ENCODE results near the gene AGPS. TPM values are rescaled to one million over a fixed set of nuclear protein-coding genes. Genes with fewer than 3 reads are reported as not detected.
"Not testable (repeated sequence)": the region's sequence is repeated elsewhere in the genome, so short reads cannot be mapped to it uniquely, and the experiment has no call there.

AGPS gene
- polyA plus RNA-seq, 2 donors: 3.7 to 6.4 TPM

GRCh38 chr2:177406182-177406581, 13.6 kb downstream of the AGPS start:
- WGBS, 2 donors: 100% methylated on average over 1 of the region's 1 CpG
- no peak overlapping the region for H3K4me3 ChIP-seq (ENCODE audit: low read depth in 1 of 2, low read length in 2 of 2)
- H3K27ac ChIP-seq (ENCODE audit: low read depth in 2 of 2, low read length in 1 of 2): no peak overlapping the region
- H3K4me1 ChIP-seq (ENCODE audit: control insufficient read depth in 2 of 2, insufficient read depth in 2 of 2, low read length in 1 of 2): no peaks in the 10 kb centered on the region
- no peaks in the 10 kb centered on the region for H3K27me3 ChIP-seq (ENCODE audit: control insufficient read depth in 1 of 2, insufficient read depth in 2 of 2, low read length in 2 of 2)
- no peaks in the 10 kb centered on the region for H3K36me3 ChIP-seq (ENCODE audit: control insufficient read depth in 2 of 2, insufficient read depth in 2 of 2, low read length in 1 of 2)
- H3K9me3 ChIP-seq (ENCODE audit: control insufficient read depth in 2 of 2, insufficient read depth in 1 of 2, low read depth in 1 of 2, low read length in 1 of 2): no peaks in the 10 kb centered on the region

GRCh38 chr2:177407031-177407430, 14.5 kb downstream of the AGPS start:
- no peak overlapping the region for H3K27ac ChIP-seq (ENCODE audit: low read depth in 2 of 2, low read length in 1 of 2)
- H3K36me3 ChIP-seq (ENCODE audit: control insufficient read depth in 2 of 2, insufficient read depth in 2 of 2, low read length in 1 of 2): no peaks in the 10 kb centered on the region
- no peaks in the 10 kb centered on the region for H3K9me3 ChIP-seq (ENCODE audit: control insufficient read depth in 2 of 2, insufficient read depth in 1 of 2, low read depth in 1 of 2, low read length in 1 of 2)
- H3K4me3 ChIP-seq (ENCODE audit: low read depth in 1 of 2, low read length in 2 of 2): no peak overlapping the region
- no peaks in the 10 kb centered on the region for H3K4me1 ChIP-seq (ENCODE audit: control insufficient read depth in 2 of 2, insufficient read depth in 2 of 2, low read length in 1 of 2)
- no peaks in the 10 kb centered on the region for H3K27me3 ChIP-seq (ENCODE audit: control insufficient read depth in 1 of 2, insufficient read depth in 2 of 2, low read length in 2 of 2)
- 92 to 93% methylated on average over 2 of the region's 2 CpGs for WGBS, 2 donors

GRCh38 chr2:177410629-177411028, 18.1 kb downstream of the AGPS start:
- H3K27me3 ChIP-seq (ENCODE audit: control insufficient read depth in 1 of 2, insufficient read depth in 2 of 2, low read length in 2 of 2); H3K27ac ChIP-seq (ENCODE audit: low read depth in 2 of 2, low read length in 1 of 2); H3K36me3 ChIP-seq (ENCODE audit: control insufficient read depth in 2 of 2, insufficient read depth in 2 of 2, low read length in 1 of 2); H3K4me3 ChIP-seq (ENCODE audit: low read depth in 1 of 2, low read length in 2 of 2); H3K9me3 ChIP-seq (ENCODE audit: control insufficient read depth in 2 of 2, insufficient read depth in 1 of 2, low read depth in 1 of 2, low read length in 1 of 2); H3K4me1 ChIP-seq (ENCODE audit: control insufficient read depth in 2 of 2, insufficient read depth in 2 of 2, low read length in 1 of 2): not testable (repeated sequence)
- 91 to 93% methylated on average over 8 of the region's 8 CpGs for WGBS, 2 donors

GRCh38 chr2:177413703-177414102, 21.1 kb downstream of the AGPS start:
- Histone ChIP-seq H3K4me1 (ENCODE audit: control insufficient read depth in 2 of 2, insufficient read depth in 2 of 2, low read length in 1 of 2) (no peaks in the 10 kb centered on the region), H3K9me3 (ENCODE audit: control insufficient read depth in 2 of 2, insufficient read depth in 1 of 2, low read depth in 1 of 2, low read length in 1 of 2) (no peaks in the 10 kb centered on the region), H3K36me3 (ENCODE audit: control insufficient read depth in 2 of 2, insufficient read depth in 2 of 2, low read length in 1 of 2) (no peaks in the 10 kb centered on the region), H3K27me3 (ENCODE audit: control insufficient read depth in 1 of 2, insufficient read depth in 2 of 2, low read length in 2 of 2) (no peaks in the 10 kb centered on the region), H3K4me3 (ENCODE audit: low read depth in 1 of 2, low read length in 2 of 2) (no peak overlapping the region), H3K27ac (ENCODE audit: low read depth in 2 of 2, low read length in 1 of 2) (no peak overlapping the region)
- 63 to 65% methylated on average over 3 of the region's 3 CpGs for WGBS, 2 donors

GRCh38 chr2:177419274-177419673, 26.7 kb downstream of the AGPS start:
- WGBS, 2 donors: 69 to 74% methylated on average over 1 of the region's 1 CpG

GRCh38 chr2:177422271-177422670, 29.7 kb downstream of the AGPS start:
- Histone ChIP-seq H3K36me3 (ENCODE audit: control insufficient read depth in 2 of 2, insufficient read depth in 2 of 2, low read length in 1 of 2) (no peaks in the 10 kb centered on the region), H3K4me3 (ENCODE audit: low read depth in 1 of 2, low read length in 2 of 2) (no peak overlapping the region), H3K27me3 (ENCODE audit: control insufficient read depth in 1 of 2, insufficient read depth in 2 of 2, low read length in 2 of 2) (no peaks in the 10 kb centered on the region), H3K4me1 (ENCODE audit: control insufficient read depth in 2 of 2, insufficient read depth in 2 of 2, low read length in 1 of 2) (no peaks in the 10 kb centered on the region), H3K9me3 (ENCODE audit: control insufficient read depth in 2 of 2, insufficient read depth in 1 of 2, low read depth in 1 of 2, low read length in 1 of 2) (no peaks in the 10 kb centered on the region), H3K27ac (ENCODE audit: low read depth in 2 of 2, low read length in 1 of 2) (no peak overlapping the region)
- 69 to 89% methylated on average over 1 of the region's 1 CpG for WGBS, 2 donors

More at GRCh38 chr2:177419274-177419673, 26.7 kb downstream of the AGPS start:
- no peak overlapping the region for H3K4me3 ChIP-seq (ENCODE audit: low read depth in 1 of 2, low read length in 2 of 2)
- no peaks in the 10 kb centered on the region for H3K27me3 ChIP-seq (ENCODE audit: control insufficient read depth in 1 of 2, insufficient read depth in 2 of 2, low read length in 2 of 2)
- no peaks in the 10 kb centered on the region for H3K4me1 ChIP-seq (ENCODE audit: control insufficient read depth in 2 of 2, insufficient read depth in 2 of 2, low read length in 1 of 2)
- no peaks in the 10 kb centered on the region for H3K9me3 ChIP-seq (ENCODE audit: control insufficient read depth in 2 of 2, insufficient read depth in 1 of 2, low read depth in 1 of 2, low read length in 1 of 2)
- H3K27ac ChIP-seq (ENCODE audit: low read depth in 2 of 2, low read length in 1 of 2): no peak overlapping the region
- no peaks in the 10 kb centered on the region for H3K36me3 ChIP-seq (ENCODE audit: control insufficient read depth in 2 of 2, insufficient read depth in 2 of 2, low read length in 1 of 2)

- not testable (repeated sequence) for H3K4me3 ChIP-seq (ENCODE audit: low read depth in 1 of 2, low read length in 2 of 2); H3K36me3 ChIP-seq (ENCODE audit: control insufficient read depth in 2 of 2, insufficient read depth in 2 of 2, low read length in 1 of 2); H3K27ac ChIP-seq (ENCODE audit: low read depth in 2 of 2, low read length in 1 of 2); H3K4me1 ChIP-seq (ENCODE audit: control insufficient read depth in 2 of 2, insufficient read depth in 2 of 2, low read length in 1 of 2); H3K27me3 ChIP-seq (ENCODE audit: control insufficient read depth in 1 of 2, insufficient read depth in 2 of 2, low read length in 2 of 2); H3K9me3 ChIP-seq (ENCODE audit: control insufficient read depth in 2 of 2, insufficient read depth in 1 of 2, low read depth in 1 of 2, low read length in 1 of 2)
- 100% methylated on average over 1 of the region's 1 CpG for whole genome bisulfite sequencing, 2 donors
Observed at GRCh38 chr2:177424120-177424519, 31.5 kb downstream of the AGPS start.

GRCh38 chr2:177424620-177425019, 32.0 kb downstream of the AGPS start:
- not testable (repeated sequence) for H3K4me1 ChIP-seq (ENCODE audit: control insufficient read depth in 2 of 2, insufficient read depth in 2 of 2, low read length in 1 of 2); H3K4me3 ChIP-seq (ENCODE audit: low read depth in 1 of 2, low read length in 2 of 2); H3K9me3 ChIP-seq (ENCODE audit: control insufficient read depth in 2 of 2, insufficient read depth in 1 of 2, low read depth in 1 of 2, low read length in 1 of 2); H3K27ac ChIP-seq (ENCODE audit: low read depth in 2 of 2, low read length in 1 of 2); H3K27me3 ChIP-seq (ENCODE audit: control insufficient read depth in 1 of 2, insufficient read depth in 2 of 2, low read length in 2 of 2); H3K36me3 ChIP-seq (ENCODE audit: control insufficient read depth in 2 of 2, insufficient read depth in 2 of 2, low read length in 1 of 2)
- WGBS, 2 donors: 96% methylated on average over 5 of the region's 5 CpGs

- Histone ChIP-seq H3K4me3 (ENCODE audit: low read depth in 1 of 2, low read length in 2 of 2) (no peak overlapping the region), H3K4me1 (ENCODE audit: control insufficient read depth in 2 of 2, insufficient read depth in 2 of 2, low read length in 1 of 2) (no peaks in the 10 kb centered on the region), H3K9me3 (ENCODE audit: control insufficient read depth in 2 of 2, insufficient read depth in 1 of 2, low read depth in 1 of 2, low read length in 1 of 2) (peaks cover 3 to 7% of the 10 kb centered on the region in 2 donors), H3K27ac (ENCODE audit: low read depth in 2 of 2, low read length in 1 of 2) (no peak overlapping the region), H3K36me3 (ENCODE audit: control insufficient read depth in 2 of 2, insufficient read depth in 2 of 2, low read length in 1 of 2) (no peaks in the 10 kb centered on the region), H3K27me3 (ENCODE audit: control insufficient read depth in 1 of 2, insufficient read depth in 2 of 2, low read length in 2 of 2) (no peaks in the 10 kb centered on the region)
Observed at GRCh38 chr2:177427316-177427715, 34.7 kb downstream of the AGPS start.

- WGBS, 2 donors: 94 to 97% methylated on average over 2 of the region's 2 CpGs
- not testable (repeated sequence) for H3K36me3 ChIP-seq (ENCODE audit: control insufficient read depth in 2 of 2, insufficient read depth in 2 of 2, low read length in 1 of 2); H3K4me3 ChIP-seq (ENCODE audit: low read depth in 1 of 2, low read length in 2 of 2); H3K27ac ChIP-seq (ENCODE audit: low read depth in 2 of 2, low read length in 1 of 2); H3K4me1 ChIP-seq (ENCODE audit: control insufficient read depth in 2 of 2, insufficient read depth in 2 of 2, low read length in 1 of 2); H3K9me3 ChIP-seq (ENCODE audit: control insufficient read depth in 2 of 2, insufficient read depth in 1 of 2, low read depth in 1 of 2, low read length in 1 of 2); H3K27me3 ChIP-seq (ENCODE audit: control insufficient read depth in 1 of 2, insufficient read depth in 2 of 2, low read length in 2 of 2)
Observed at GRCh38 chr2:177427936-177428335, 35.4 kb downstream of the AGPS start.
